Erythroblast (primary cell): ENCODE results near the gene SLC25A28.

Source experiments
- DNase-seq, 2 experiments: peaks; one replicate each; lab custom pipeline; 2025; lab: John Stamatoyannopoulos, UW
- GATA1 ChIP-seq: IDR thresholded peaks from 2 replicates; pipeline ENCODE4 v1.6.1; 2011; ENCODE audit warnings: low read depth, mild to moderate bottlenecking, control low read depth, low read length, moderate library complexity
- POLR2A ChIP-seq: IDR thresholded peaks from 2 replicates; pipeline ENCODE4 v1.6.1; 2011; ENCODE audit warnings: mild to moderate bottlenecking, low read length

SLC25A28 gene

DNA sequence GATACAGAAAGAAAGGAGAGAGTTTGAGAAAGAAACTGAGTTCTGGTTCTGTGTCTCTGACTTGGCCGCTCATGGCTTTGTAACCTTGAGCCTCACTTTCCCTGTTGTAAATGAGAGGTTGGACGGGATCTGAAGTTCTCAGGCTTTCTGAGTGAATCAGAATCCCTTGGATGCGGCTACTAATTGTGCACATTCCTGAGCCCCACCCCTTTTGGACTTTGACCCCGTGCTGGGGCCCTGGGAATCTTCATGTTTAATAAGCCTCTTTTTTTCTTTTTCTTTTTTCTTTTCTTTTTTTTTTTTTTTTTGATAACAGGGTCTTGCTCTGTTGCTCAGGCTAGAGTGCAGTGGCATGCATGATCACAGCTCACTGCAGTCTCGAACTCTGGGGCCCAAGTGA lies 26.9 kb downstream of the SLC25A28 start:
- TF ChIP-seq GATA1 (no peak), POLR2A (no peak)
- DNase-seq: no peak

DNA sequence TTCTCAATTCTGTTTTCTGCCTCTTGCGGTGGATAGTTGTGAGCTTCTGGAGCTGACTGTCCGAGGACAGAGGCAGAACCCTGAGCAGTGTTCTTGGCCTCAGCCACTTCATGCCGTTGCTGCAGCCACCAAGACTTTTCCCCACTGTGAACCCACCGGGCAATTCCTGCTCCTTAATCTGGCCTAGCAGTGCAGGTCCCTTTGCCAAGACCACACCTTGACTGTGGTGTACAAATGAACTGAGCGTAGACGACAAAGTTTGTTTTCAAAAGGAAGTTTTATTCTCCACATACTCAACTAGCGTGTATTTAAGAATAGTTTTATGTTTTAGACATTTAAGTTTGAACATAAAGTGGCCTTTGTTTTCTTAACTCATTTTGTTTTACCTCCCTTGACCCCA lies 29.4 kb downstream of the SLC25A28 start:
- DNase-seq: no peak
- TF ChIP-seq GATA1: no peak
- no peak for TF ChIP-seq POLR2A

DNA sequence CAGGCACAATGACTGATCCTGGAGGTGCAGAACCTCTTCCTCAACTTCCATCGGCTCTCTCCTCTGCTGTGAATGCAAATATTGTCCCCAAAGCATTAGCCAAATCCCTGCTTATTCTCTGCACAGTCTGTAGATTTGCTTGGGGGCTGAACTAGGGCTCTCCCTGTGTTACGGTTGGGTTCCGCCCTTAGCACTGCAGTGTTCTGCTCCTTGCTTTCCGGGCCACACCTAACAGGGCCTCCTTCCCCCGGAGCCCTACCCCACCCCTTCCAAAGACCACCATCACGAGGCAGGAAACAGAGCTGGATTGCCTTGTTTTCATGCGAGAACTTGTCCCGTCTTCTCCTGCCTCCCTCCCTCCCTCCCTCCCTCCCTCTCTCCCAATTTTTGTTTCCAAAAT lies 36.6 kb downstream of the SLC25A28 start:
- DNase-seq: no peak
- TF ChIP-seq GATA1 (no peak), POLR2A (no peak)

DNA sequence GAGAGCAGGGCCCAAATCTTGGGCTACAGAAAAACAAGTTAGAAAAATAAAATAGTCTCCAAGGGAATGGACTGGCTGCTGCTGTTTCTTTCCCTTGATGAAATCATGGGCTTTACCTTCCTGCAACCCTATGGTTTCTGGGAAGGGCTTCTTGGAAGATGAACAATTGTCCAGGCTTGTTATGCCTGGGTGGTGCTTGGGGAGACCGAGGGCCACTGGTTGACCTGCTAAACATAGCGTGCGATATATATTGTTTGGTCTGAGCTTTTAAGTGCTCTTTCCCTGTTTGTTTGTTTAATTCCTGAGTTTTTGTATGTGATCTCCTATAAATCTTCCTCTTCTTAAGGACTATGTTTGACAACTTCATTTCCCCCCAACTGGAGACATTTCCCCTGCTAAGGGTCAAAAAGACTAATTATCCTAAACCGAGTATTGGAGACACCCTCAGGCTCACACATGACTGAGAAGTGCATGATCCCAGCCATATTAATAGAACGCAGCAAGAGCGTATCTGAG lies 37.9 kb downstream of the SLC25A28 start:
- no peak for DNase-seq
- TF ChIP-seq POLR2A (no peak), GATA1 (no peak)

DNA sequence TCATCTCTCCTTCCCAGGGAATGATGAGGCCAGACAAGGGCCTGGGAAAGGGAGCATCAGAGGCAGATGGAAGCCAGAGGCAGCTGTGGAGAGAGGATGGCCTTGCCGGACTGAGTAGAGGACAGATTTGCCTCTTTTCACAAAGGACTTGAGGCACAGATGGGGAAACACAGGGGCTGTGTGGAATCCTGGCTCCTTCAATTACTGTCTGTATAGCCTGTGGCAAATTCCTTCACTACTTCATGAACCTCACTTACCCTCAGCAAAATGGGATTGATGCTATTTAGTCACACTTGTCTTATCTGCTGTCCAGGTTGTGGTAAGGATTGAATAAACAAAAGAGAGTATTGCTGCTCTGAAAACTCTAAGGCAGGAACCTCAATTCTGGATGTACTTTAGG lies 40.3 kb downstream of the SLC25A28 start:
- no peak for DNase-seq
- TF ChIP-seq GATA1: no peak
- no peak for TF ChIP-seq POLR2A

DNA sequence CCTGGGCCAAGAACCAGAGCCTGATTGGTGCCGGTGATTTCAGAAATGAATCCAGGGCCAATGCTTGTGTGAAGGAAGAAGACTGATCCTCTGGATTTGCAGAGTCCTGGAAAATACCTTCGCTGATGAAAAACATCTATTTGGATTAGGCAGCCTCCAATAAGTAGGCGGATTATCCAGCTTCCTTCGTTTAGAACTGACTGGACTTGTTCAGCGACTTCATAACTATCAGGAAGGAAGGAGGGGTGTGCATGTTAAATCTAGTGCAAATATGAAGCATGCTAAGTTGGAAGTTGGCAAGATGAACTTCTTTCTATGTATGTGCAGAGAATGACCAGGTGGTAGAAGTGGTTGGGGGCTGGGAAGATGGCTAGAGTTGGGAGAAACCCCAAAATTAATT lies 46.4 kb downstream of the SLC25A28 start:
- no peak for TF ChIP-seq POLR2A
- TF ChIP-seq GATA1: no peak
- DNase-seq: no peak

DNA sequence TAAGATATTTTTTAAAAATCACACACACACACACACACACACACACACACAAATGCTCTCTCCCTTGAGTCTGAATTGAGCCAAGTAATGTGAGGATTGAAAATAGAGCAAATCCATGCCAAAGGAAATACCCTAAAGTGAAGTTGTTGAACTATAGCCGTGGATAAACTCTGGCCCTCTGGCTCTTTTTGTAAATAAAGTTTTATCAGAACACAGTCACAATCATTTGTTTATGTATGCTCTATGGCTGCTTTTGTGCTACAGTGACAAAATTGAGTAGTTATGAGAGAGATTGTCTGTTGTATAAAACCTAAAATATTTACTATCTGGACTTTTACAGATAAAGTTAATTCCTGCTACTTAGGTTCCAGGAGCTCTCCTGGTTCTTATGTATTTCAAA lies 48.4 kb downstream of the SLC25A28 start:
- DNase-seq: no peak
- TF ChIP-seq GATA1: no peak
- no peak for TF ChIP-seq POLR2A

DNA sequence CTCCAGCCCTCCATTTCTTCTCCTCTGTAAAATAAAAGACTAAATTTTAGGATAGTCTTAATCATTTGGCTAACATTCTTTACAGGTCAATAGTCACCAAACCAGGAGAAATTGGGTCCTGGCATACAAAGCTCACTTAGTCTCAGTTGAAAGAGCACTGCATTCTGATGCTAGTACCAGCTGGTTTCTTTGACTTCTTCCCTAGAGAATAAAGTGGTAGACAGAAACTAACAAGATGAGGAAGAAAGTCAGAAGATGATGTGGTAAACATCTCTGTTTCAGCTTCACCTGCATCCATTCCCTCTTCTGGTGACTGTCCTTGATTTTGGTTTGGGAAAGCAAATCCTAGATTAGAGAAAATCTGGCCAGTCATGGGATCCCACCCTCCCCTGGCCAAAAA lies 50.3 kb downstream of the SLC25A28 start:
- TF ChIP-seq GATA1 (no peak), POLR2A (no peak)
- DNase-seq: no peak

DNA sequence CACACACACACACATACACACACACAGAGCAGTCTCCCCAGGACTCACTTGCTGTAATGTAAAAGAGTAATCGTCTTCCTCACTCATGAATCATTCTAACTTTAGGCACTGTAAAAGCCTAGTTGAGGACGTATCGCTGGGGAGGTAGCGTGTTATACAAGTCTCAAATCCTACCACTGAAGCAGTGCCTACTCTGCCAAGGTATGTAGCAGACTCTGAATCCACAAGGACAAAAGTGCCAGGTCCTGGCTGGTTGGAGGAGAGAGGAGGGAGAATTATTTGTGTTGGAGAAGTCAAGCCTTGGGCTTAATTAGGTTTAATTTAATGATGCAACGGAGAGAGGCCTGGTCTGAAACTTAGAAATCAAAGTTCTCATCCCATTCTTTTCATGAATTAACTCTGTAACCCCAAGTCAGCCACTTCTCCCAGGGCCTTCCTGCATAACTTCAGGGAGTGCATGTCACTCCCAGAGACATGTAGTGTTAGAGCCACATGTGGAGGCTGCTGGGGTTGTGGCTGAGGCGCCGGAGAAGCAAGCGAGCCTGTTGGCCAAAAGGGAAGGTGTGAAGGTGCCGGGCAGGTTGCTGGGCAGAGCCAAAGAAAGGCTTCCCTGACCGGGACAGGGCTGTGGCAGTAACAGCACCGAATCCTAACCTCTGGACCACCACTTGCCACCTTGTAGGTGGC lies 50.8 kb downstream of the SLC25A28 start:
- no peak for DNase-seq
- TF ChIP-seq GATA1 (no peak), POLR2A (no peak)

DNA sequence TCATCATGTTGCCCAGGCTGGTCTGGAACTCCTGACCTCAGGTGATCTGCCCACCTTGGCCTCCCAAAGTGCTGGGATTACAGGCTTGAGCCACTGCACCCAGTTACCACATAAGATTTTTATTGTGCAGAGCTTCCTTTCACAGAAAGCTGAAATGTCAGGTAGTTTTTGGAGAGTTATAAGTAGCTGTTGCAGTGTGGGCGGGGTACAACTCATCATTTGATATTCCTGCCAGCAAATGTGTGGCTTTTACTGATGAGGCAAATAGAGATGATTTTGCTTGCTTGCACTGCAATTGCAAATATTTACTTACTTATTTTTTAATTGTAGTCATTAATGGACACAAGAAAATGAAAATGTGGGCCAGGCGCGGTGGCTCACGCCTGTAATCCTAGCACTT lies 55.1 kb downstream of the SLC25A28 start:
- DNase-seq: no peak
- TF ChIP-seq GATA1: no peak
- no peak for TF ChIP-seq POLR2A

DNA sequence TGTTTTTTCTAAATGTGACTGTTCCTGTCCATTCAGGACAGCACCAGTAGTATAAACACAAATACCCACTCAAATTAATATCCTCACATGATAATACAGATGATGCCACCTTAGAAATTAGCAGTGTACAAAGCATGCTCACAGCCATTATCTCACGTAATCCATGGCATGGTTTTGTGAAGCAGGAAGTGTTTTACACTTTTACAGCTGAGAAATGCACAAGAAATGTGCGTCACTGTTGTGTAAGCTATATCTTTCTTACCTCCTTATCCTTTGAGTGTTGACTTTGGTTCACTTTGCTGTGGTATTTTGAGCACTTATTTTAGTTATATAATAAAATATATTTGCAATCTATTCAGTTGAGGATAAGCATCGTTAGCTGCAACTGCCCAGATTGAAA lies 55.9 kb downstream of the SLC25A28 start:
- DNase-seq: no peak
- TF ChIP-seq GATA1: no peak
- no peak for TF ChIP-seq POLR2A

DNA sequence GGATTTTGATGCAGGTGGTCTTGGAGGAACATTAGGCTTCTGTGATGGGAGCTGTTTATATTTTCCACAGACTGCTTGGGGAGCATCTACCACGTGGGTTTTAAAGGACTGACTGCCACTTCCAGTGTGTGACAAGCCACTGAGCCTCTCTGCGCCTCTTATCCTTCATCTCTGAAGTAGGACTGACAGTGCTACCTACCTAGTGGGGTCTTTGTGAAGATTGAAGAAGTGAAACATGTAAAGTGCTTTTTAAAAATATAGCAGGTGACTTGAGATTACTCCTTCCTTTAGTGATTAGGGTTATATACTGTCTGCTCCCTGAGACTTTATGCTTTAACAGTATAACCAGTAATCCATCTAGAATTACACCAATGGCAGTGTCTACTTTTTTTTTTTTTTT lies 57.6 kb downstream of the SLC25A28 start:
- DNase-seq: no peak
- TF ChIP-seq POLR2A: no peak
